ENCODE measurements around the gene KCNQ2. TPM values are rescaled to one million over a fixed set of nuclear protein-coding genes. Genes with fewer than 3 reads are reported as not detected.

KCNQ2 gene
- total and polyA plus RNA-seq, 9 donors, result not detected

DNA sequence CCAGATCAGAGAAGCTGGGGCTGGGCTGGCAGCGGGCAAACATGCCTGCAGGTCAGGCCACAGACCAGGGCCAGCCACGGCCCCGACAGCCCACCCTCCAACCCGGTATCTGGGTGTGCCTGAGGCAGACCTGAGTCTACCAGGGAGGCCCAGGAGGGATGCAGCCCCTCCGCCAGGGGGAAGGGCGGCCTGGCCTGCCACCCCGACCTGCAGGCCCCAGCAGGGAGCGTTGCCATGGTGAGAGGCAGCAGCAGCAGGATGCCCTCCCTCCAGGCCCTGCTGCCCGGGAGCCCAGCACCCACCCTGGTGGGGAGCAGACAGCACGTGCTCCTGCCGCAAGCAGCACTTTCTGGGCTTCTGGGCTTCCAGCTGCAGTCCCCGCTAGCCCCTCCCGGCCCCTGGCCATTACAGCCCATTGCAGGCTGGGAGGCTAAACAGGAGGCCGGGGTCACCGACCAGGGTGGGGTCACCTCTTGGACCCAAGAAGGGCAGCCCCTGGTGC lies 30.3 kb upstream of the KCNQ2 start:
- Histone ChIP-seq H3K27me3 (no peaks in the 10 kb centered on the region), H3K27ac (no peak overlapping the region), H3K4me1 (ENCODE audit: insufficient read depth) (peaks cover 2% of the 10 kb centered on the region), H3K9me3 (peaks cover 0 to 20% of the 10 kb centered on the region in 2 donors), H3K36me3 (no peaks in the 10 kb centered on the region), H3K4me3 (no peak overlapping the region)
- DNase-seq, result no peak
- intact Hi-C loops (cut with DNase I), result no loop called here
- 25 to 40% (median 28%) methylated on average over 12 to 15 of the region's 15 CpGs for WGBS, 3 donors
- no peak for TF ChIP-seq POLR2A (IDR thresholded peaks at IDR 0.05)
- no peak for TF ChIP-seq EP300 (IDR thresholded peaks at IDR 0.05)
- TF ChIP-seq, protein P1, sequence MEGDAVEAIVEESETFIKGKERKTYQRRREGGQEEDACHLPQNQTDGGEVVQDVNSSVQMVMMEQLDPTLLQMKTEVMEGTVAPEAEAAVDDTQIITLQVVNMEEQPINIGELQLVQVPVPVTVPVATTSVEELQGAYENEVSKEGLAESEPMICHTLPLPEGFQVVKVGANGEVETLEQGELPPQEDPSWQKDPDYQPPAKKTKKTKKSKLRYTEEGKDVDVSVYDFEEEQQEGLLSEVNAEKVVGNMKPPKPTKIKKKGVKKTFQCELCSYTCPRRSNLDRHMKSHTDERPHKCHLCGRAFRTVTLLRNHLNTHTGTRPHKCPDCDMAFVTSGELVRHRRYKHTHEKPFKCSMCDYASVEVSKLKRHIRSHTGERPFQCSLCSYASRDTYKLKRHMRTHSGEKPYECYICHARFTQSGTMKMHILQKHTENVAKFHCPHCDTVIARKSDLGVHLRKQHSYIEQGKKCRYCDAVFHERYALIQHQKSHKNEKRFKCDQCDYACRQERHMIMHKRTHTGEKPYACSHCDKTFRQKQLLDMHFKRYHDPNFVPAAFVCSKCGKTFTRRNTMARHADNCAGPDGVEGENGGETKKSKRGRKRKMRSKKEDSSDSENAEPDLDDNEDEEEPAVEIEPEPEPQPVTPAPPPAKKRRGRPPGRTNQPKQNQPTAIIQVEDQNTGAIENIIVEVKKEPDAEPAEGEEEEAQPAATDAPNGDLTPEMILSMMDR (IDR thresholded peaks at IDR 0.05), result no peak

DNA sequence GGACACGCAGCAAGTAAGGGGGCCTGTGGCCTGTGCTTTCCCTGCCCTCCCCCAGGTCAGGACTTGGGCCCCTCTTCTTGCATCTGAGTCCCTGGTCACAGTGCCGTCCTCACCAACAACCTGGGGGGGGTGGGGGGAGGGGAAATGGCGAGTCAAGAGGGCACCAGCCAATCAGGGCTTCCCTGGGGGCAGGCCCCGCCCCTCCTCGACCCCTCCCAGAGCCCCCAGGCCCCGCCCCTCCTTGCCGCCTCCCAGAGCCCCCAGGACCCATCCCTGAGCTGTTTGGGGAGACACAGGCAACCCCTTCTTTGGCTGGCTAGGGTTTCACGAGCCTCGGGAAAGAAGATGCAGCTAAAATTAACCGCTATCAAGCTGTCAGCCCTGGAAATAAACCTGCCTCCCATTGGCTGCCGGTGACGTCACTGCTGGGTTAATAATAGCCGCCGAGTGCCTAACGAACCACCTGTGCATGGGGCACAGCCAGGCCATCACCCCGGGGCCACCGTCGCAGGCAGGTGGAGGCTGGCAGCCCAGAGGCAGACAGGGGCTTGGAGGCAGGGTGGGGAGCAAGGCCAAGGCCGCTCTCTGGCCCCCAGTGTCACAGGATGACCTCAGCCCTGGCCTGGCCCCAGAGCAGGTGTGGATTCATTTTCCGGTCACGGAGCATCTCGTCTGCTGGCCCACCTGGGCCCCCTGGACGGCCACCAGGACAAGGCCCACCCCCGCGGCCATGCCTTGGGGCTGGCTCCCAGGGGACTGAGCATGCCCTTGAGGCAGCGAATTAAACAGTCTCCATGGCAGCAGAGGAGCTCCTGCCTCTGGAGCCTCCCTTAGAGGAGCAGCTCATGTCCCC lies 29.6 kb upstream of the KCNQ2 start:
- H3K27me3 ChIP-seq, result no peaks in the 10 kb centered on the region
- intact Hi-C loops (cut with DNase I), result no loop called here

DNA sequence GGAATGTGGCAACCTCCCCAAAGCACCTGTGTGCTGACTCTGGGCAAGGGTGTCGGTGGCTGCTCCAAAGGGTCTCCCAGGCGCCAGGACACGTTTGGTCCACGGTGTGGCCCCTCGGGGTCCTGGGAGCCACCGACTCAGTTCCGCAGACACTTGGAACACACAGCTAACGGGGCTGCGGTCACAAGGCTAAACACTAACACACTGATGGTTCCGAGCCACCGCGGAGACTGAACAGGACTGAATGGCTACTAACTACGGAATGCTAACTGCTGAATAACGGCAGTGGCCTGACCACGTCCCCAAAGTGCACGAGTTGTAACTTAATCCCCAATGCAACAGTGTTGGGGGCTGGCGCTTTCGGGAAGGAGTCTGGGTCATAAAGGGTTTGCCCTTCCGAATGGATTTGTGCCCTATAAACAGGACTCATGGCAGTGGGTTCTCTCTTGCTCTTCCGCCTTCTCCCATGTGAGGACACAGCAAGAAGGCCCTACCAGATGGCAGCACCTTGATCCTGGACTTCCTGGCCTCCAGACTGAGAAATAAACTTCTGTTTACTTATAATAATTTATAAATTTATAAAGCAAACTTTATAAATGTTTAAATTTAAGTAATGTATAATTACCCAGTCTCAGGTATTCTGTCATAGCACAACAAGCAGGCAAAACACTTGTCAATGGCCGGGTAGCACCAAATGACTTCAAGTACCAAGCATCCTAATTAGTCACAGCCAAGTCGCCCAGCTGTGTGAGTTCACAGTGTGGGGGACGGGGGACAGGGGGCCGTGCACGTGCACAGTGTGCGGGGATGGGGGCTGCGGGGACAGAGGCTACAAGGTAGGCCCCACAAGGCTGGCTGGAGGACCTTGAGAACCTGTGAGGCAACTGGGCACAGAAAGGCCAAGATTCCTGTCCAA lies 28.7 kb upstream of the KCNQ2 start:
- peaks cover 4% of the 10 kb centered on the region for H3K4me1 ChIP-seq (ENCODE audit: insufficient read depth)
- DNase-seq, result peak in 1 of 5 donors; percentile 13
- H3K4me3 ChIP-seq, result no peak overlapping the region
- H3K27me3 ChIP-seq, result no peaks in the 10 kb centered on the region
- intact Hi-C loops (cut with DNase I), result no loop called here
- TF ChIP-seq POLR2A (IDR thresholded peaks at IDR 0.05) (no peak), EP300 (IDR thresholded peaks at IDR 0.05) (no peak)
- TF ChIP-seq, protein P1 (IDR thresholded peaks at IDR 0.05), result no peak
- H3K9me3 ChIP-seq, result peaks cover 0 to 17% of the 10 kb centered on the region in 2 donors
- H3K36me3 ChIP-seq, result no peaks in the 10 kb centered on the region
- no peak overlapping the region for H3K27ac ChIP-seq
- WGBS, 3 donors, result 75 to 80% (median 78%) methylated on average over 27 of the region's 27 CpGs

More for the DNA sequence above, 29.6 kb upstream of the KCNQ2 start:
- Histone ChIP-seq H3K9me3 (peaks cover 0 to 17% of the 10 kb centered on the region in 2 donors), H3K4me1 (ENCODE audit: insufficient read depth) (peaks cover 2% of the 10 kb centered on the region), H3K27ac (no peak overlapping the region), H3K4me3 (no peak overlapping the region), H3K36me3 (no peaks in the 10 kb centered on the region)
- TF ChIP-seq EP300 (IDR thresholded peaks at IDR 0.05), result no peak
- no peak for TF ChIP-seq POLR2A (IDR thresholded peaks at IDR 0.05)
- TF ChIP-seq, protein P1 (IDR thresholded peaks at IDR 0.05), result no peak
- no peak for DNase-seq
- 10 to 19% (median 11%) methylated on average over 25 to 26 of the region's 26 CpGs for WGBS, 3 donors

DNA sequence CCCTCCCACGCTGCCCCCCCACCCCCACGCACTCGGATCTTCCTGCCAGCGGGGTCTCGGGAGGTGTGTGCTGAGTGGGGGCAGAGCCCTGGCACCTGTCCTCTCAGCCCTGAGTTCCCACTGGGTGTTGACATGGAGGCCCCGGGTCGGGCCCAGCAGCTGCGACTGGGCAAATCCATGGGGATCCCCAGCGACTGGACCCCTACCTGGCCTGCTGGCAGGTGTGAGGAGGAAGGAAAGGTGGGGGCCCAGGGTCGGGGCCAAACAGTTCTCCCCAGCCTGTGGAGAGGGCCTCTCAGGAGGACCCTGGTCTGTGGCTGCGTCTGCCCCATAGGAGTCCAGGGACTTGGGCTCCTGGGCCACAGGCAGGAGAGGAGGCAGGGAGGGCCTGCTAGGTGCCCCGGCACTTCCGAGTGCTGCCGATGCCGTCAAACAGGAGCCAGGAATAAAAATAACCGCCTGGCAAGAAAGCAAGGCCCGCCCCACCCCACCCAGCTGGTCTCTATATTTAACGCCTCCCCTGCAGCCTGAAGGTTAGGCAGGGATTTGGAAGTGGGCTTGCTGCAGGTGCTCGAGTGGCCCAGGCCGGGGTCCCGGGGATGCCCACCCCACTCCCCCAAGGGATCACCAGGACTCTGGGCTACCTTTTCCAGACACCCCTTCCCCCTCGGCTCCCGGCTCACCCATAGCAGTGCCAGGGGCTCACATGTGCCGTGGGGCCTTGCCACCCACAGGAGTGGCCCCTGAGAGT lies 27.9 kb upstream of the KCNQ2 start:
- Histone ChIP-seq H3K27me3 (no peaks in the 10 kb centered on the region), H3K36me3 (no peaks in the 10 kb centered on the region), H3K9me3 (peaks cover 0 to 15% of the 10 kb centered on the region in 2 donors), H3K4me1 (ENCODE audit: insufficient read depth) (peaks cover 4% of the 10 kb centered on the region), H3K4me3 (no peak overlapping the region), H3K27ac (no peak overlapping the region)
- peak in 1 of 5 donors; percentile 18 for DNase-seq
- TF ChIP-seq POLR2A (IDR thresholded peaks at IDR 0.05) (no peak), EP300 (IDR thresholded peaks at IDR 0.05) (no peak)
- TF ChIP-seq, protein P1 (IDR thresholded peaks at IDR 0.05), result no peak
- 66 to 77% (median 76%) methylated on average over 19 to 24 of the region's 24 CpGs for WGBS, 3 donors
- intact Hi-C loops (cut with DNase I), result no loop called here

Data from ovary (tissue), 9 donors.